Measurements from ENCODE around the gene TBC1D24.
"Not testable (repeated sequence)": the region's sequence is repeated elsewhere in the genome, so short reads cannot be mapped to it uniquely, and the experiment has no call there.

The TBC1D24 gene

GRCh38 chr16:2474877-2475412, at the start of gene TBC1D24:
TSS of gene TBC1D24 (plus strand) at chr16:2475127. CDS start at chr16:2496149, 21,022 bp downstream.
- in situ Hi-C loops (cut with MboI; ENCODE audit: low pct_unique_long_range_greater_than_20kb, low sequenced_read_pairs), result no loop called here

GRCh38 chr16:2425825-2426430, 49.0 kb upstream of the TBC1D24 start:
- DNase-seq, result no peak
- in situ Hi-C loops (cut with MboI; ENCODE audit: low pct_unique_long_range_greater_than_20kb, low sequenced_read_pairs), result no loop called here

More at GRCh38 chr16:2474877-2475412, at the start of gene TBC1D24:
- peak; percentile 78 for DNase-seq

GRCh38 chr16:2426941-2427361, 48.0 kb upstream of the TBC1D24 start:
- DNase-seq, result no peak
- in situ Hi-C loops (cut with MboI; ENCODE audit: low pct_unique_long_range_greater_than_20kb, low sequenced_read_pairs), result no loop called here

GRCh38 chr16:2427526-2427925, 47.4 kb upstream of the TBC1D24 start:
- in situ Hi-C loops (cut with MboI; ENCODE audit: low pct_unique_long_range_greater_than_20kb, low sequenced_read_pairs), result no loop called here
- DNase-seq, result no peak

GRCh38 chr16:2428051-2428783, 46.7 kb upstream of the TBC1D24 start:
- in situ Hi-C loops (cut with MboI; ENCODE audit: low pct_unique_long_range_greater_than_20kb, low sequenced_read_pairs), result no loop called here
- no peak for DNase-seq

GRCh38 chr16:2428784-2429033, 46.2 kb upstream of the TBC1D24 start:
- no peak for DNase-seq
- in situ Hi-C loops (cut with MboI; ENCODE audit: low pct_unique_long_range_greater_than_20kb, low sequenced_read_pairs), result no loop called here

- DNase-seq, result peak; percentile 96
- in situ Hi-C loops (cut with MboI; ENCODE audit: low pct_unique_long_range_greater_than_20kb, low sequenced_read_pairs), result no loop called here
These were observed 45.7 kb upstream of the TBC1D24 start, which contains the start of gene CCNF for GRCh38 chr16:2429034-2429770. TSS of gene CCNF (plus strand) at chr16:2429447. CDS start at chr16:2429482, 35 bp downstream.

GRCh38 chr16:2429771-2430663, 44.9 kb upstream of the TBC1D24 start:
- DNase-seq, result peak; percentile 44
- in situ Hi-C loops (cut with MboI; ENCODE audit: low pct_unique_long_range_greater_than_20kb, low sequenced_read_pairs), result no loop called here

- DNase-seq, result no peak
These were observed 42.6 kb upstream of the TBC1D24 start for GRCh38 chr16:2432286-2432685.

GRCh38 chr16:2432801-2433505, 42.0 kb upstream of the TBC1D24 start:
- no peak for DNase-seq
- in situ Hi-C loops (cut with MboI; ENCODE audit: low pct_unique_long_range_greater_than_20kb, low sequenced_read_pairs), result no loop called here

More at GRCh38 chr16:2432286-2432685, 42.6 kb upstream of the TBC1D24 start:
- in situ Hi-C loops (cut with MboI; ENCODE audit: low pct_unique_long_range_greater_than_20kb, low sequenced_read_pairs), result no loop called here

- in situ Hi-C loops (cut with MboI; ENCODE audit: low pct_unique_long_range_greater_than_20kb, low sequenced_read_pairs); DNase-seq: not testable (repeated sequence)
These were observed 39.7 kb upstream of the TBC1D24 start for GRCh38 chr16:2435236-2435635.

- DNase-seq, result no peak
- in situ Hi-C loops (cut with MboI; ENCODE audit: low pct_unique_long_range_greater_than_20kb, low sequenced_read_pairs), result no loop called here
These were observed 38.8 kb upstream of the TBC1D24 start for GRCh38 chr16:2436110-2436509.

- no peak for DNase-seq
- in situ Hi-C loops (cut with MboI; ENCODE audit: low pct_unique_long_range_greater_than_20kb, low sequenced_read_pairs), result no loop called here
These were observed 37.7 kb upstream of the TBC1D24 start for GRCh38 chr16:2437032-2437790.

- DNase-seq, result no peak
- in situ Hi-C loops (cut with MboI; ENCODE audit: low pct_unique_long_range_greater_than_20kb, low sequenced_read_pairs), result no loop called here
These were observed 36.8 kb upstream of the TBC1D24 start for GRCh38 chr16:2438121-2438520.

- in situ Hi-C loops (cut with MboI; ENCODE audit: low pct_unique_long_range_greater_than_20kb, low sequenced_read_pairs), result no loop called here
- DNase-seq, result no peak
These were observed 35.3 kb upstream of the TBC1D24 start for GRCh38 chr16:2439598-2439997.

- DNase-seq, result peak; percentile 37
- in situ Hi-C loops (cut with MboI; ENCODE audit: low pct_unique_long_range_greater_than_20kb, low sequenced_read_pairs), result not testable (repeated sequence)
These were observed 33.7 kb upstream of the TBC1D24 start for GRCh38 chr16:2441143-2441804.

- in situ Hi-C loops (cut with MboI; ENCODE audit: low pct_unique_long_range_greater_than_20kb, low sequenced_read_pairs), result no loop called here
- no peak for DNase-seq
These were observed 31.4 kb upstream of the TBC1D24 start for GRCh38 chr16:2443555-2443954.
